Sigmoid colon (tissue), 7 donors: ENCODE data around the gene NPAS2. TPM values are rescaled to one million over a fixed set of nuclear protein-coding genes. Genes with fewer than 3 reads are reported as not detected.

Experiments
- DNase-seq: peaks from one replicate; pipeline ENCODE4 v3.0.0-alpha.2; 2019
- H3K27ac ChIP-seq, 4 donors: fragments of 200-600 bp; sonication (generic); one replicate each; pipeline ENCODE4 v1.5.1; 2016 to 2019; ENCODE audit warnings: mild to moderate bottlenecking in 1 of 4
- H3K27me3 ChIP-seq, 3 donors: fragments of 200-600 bp; sonication (generic); one replicate each; pipeline ENCODE4 v1.5.1; 2019; ENCODE audit warnings: mild to moderate bottlenecking in 1 of 3
- H3K36me3 ChIP-seq, 4 donors: fragments of 200-600 bp; sonication (generic); one replicate each; pipeline ENCODE4 v1.5.1; 2016 to 2019
- H3K4me1 ChIP-seq, 4 donors: fragments of 200-600 bp; sonication (generic); one replicate each; pipeline ENCODE4 v1.5.1; 2017 to 2019
- H3K4me3 ChIP-seq, 4 donors: fragments of 200-600 bp; sonication (generic); one replicate each; pipeline ENCODE4 v1.5.1; 2017 to 2019; ENCODE audit warnings: mild to moderate bottlenecking in 2 of 4, moderate library complexity in 1 of 4
- H3K9me3 ChIP-seq, 4 donors: fragments of 200-600 bp in 3 of 4; sonication (generic) in 3 of 4; one replicate each; pipeline versions ENCODE4 v1.5.1 to v1.6.1; 2013 to 2019
- CTCF ChIP-seq, 4 experiments: fragments of 450-650 bp in 3 of 4; fragments of 200-600 bp in 1 of 4; IDR thresholded peaks; one replicate each; pipeline ENCODE4 v1.5.1; 2016 to 2019; ENCODE audit warnings: antibody characterized with exemption in 4 of 4, mild to moderate bottlenecking in 3 of 4, moderate library complexity in 2 of 4
- EP300 ChIP-seq, 4 donors: sonication (generic); formaldehyde crosslinking; IDR thresholded peaks; one replicate each; pipeline ENCODE4 v1.6.1; 2017; ENCODE audit warnings: antibody characterized with exemption in 4 of 4
- POLR2A ChIP-seq, 2 donors: fragments of 450-650 bp; IDR thresholded peaks; one replicate each; pipeline ENCODE4 v1.6.1; 2016; ENCODE audit warnings: antibody characterized with exemption in 2 of 2, mild to moderate bottlenecking in 2 of 2, moderate library complexity in 2 of 2
- POLR2AphosphoS5 ChIP-seq, 4 donors: sonication (generic); formaldehyde crosslinking; IDR thresholded peaks; one replicate each; pipeline ENCODE4 v1.6.1; 2017; ENCODE audit warnings: antibody characterized with exemption in 4 of 4
- WGBS, 2 donors: extraction: QIAGEN DNeasy Blood & Tissue Kit; methylation state at CpG; one replicate each; pipeline ENCODE4 v1.1.7; 2013; 5-methylcytosine and 5-hydroxymethylcytosine counted together
- intact Hi-C: fragments of 100-400 bp; cut with DNase I; formaldehyde crosslinking; loops from one replicate; pipeline ENCODE4 v1.15.1; 2023
- polyA plus RNA-seq, 3 donors: library from polyadenylated mRNA; stranded (reverse); fragments of 200-250 nt; gene quantifications; one replicate each; pipeline ENCODE4 v1.2.3, GENCODE V29; 2013
- total RNA-seq, 4 donors: library from RNA; depleted of rRNA; stranded (reverse); fragments of >200 nt; gene quantifications; one replicate each; pipeline ENCODE4 v1.1.0, GENCODE V29; 2016
- donor health status: healthy with polysubstance abuse.
- donor health status: Bipolar disorder and iron deficiency.
- donor health status: healthy.

Gene NPAS2
- total and polyA plus RNA-seq, 7 donors = 14.2 to 53.9 (median 23.2) TPM

GRCh38 chr2:100982431-100982861 lies 162.5 kb downstream of the NPAS2 start:
- no peaks in the 10 kb centered on the region for H3K9me3 ChIP-seq
- no peaks in the 10 kb centered on the region for H3K27me3 ChIP-seq
- no peak overlapping the region for H3K4me3 ChIP-seq
- DNase-seq = peak; percentile 53
- intact Hi-C loops = no loop called here
- peaks cover 0 to 17% (median 8%) of the 10 kb centered on the region in 4 donors for H3K36me3 ChIP-seq
- H3K4me1 ChIP-seq = peaks cover 0 to 18% (median 14%) of the 10 kb centered on the region in 4 donors
- TF ChIP-seq POLR2AphosphoS5 (IDR thresholded peaks at IDR 0.05) (no peak), EP300 (IDR thresholded peaks at IDR 0.05) (no peak), CTCF (IDR thresholded peaks at IDR 0.05) (no peak), POLR2A (IDR thresholded peaks at IDR 0.05) (no peak)
- H3K27ac ChIP-seq = no peak overlapping the region
- 78 to 81% methylated on average over 8 of the region's 8 CpGs for WGBS, 2 donors

GRCh38 chr2:100983201-100983600 lies 163.3 kb downstream of the NPAS2 start:
- H3K27me3 ChIP-seq = no peaks in the 10 kb centered on the region
- peaks cover 0 to 11% (median 8%) of the 10 kb centered on the region in 4 donors for H3K4me1 ChIP-seq
- WGBS, 2 donors = 88 to 92% methylated on average over 12 of the region's 12 CpGs
- TF ChIP-seq EP300 (IDR thresholded peaks at IDR 0.05) (no peak), POLR2A (IDR thresholded peaks at IDR 0.05) (no peak), CTCF (IDR thresholded peaks at IDR 0.05) (no peak), POLR2AphosphoS5 (IDR thresholded peaks at IDR 0.05) (no peak)
- H3K36me3 ChIP-seq = peaks cover 0 to 24% (median 8%) of the 10 kb centered on the region in 4 donors
- H3K27ac ChIP-seq = peak overlapping the region in 3 of 4 donors; percentile 29 to 44 (median 31)
- DNase-seq = peak; percentile 55
- H3K9me3 ChIP-seq = no peaks in the 10 kb centered on the region
- H3K4me3 ChIP-seq = no peak overlapping the region
- intact Hi-C loops = no loop called here

- Histone ChIP-seq H3K4me1 (peaks cover 0 to 5% (median 4%) of the 10 kb centered on the region in 4 donors), H3K36me3 (peaks cover 0 to 26% (median 8%) of the 10 kb centered on the region in 4 donors), H3K27ac (peak overlapping the region in 3 of 4 donors; percentile 29 to 44 (median 31)), H3K4me3 (no peak overlapping the region), H3K27me3 (no peaks in the 10 kb centered on the region), H3K9me3 (no peaks in the 10 kb centered on the region)
- no peak for TF ChIP-seq EP300 (IDR thresholded peaks at IDR 0.05)
- no peak for TF ChIP-seq POLR2AphosphoS5 (IDR thresholded peaks at IDR 0.05)
- no peak for TF ChIP-seq POLR2A (IDR thresholded peaks at IDR 0.05)
- TF ChIP-seq CTCF (IDR thresholded peaks at IDR 0.05) = no peak
- intact Hi-C loops = loop anchor here (1.0 to 2.0 kb wide), 2 partner anchors 253 to 373 kb away; no protein-coding TSS in a partner anchor
- WGBS, 2 donors = 79 to 84% methylated on average over 11 of the region's 11 CpGs
- peak; percentile 50 for DNase-seq
Measured at GRCh38 chr2:100983684-100984310, 163.9 kb downstream of the NPAS2 start.

GRCh38 chr2:100984892-100985307 lies 165.0 kb downstream of the NPAS2 start:
- TF ChIP-seq CTCF (IDR thresholded peaks at IDR 0.05) (peak; percentile 86 to 97 (median 88)), EP300 (IDR thresholded peaks at IDR 0.05) (no peak), POLR2A (IDR thresholded peaks at IDR 0.05) (no peak), POLR2AphosphoS5 (IDR thresholded peaks at IDR 0.05) (peak in 1 of 4 donors; percentile 9)
- intact Hi-C loops = loop anchor here (1.0 to 2.0 kb wide), 2 partner anchors 254 to 375 kb away; no protein-coding TSS in a partner anchor
- WGBS, 2 donors = 29 to 32% methylated on average over 7 of the region's 7 CpGs

More at GRCh38 chr2:100984892-100985307, 165.0 kb downstream of the NPAS2 start:
- H3K4me1 ChIP-seq = no peaks in the 10 kb centered on the region
- peak; percentile 86 for DNase-seq
- no peaks in the 10 kb centered on the region for H3K27me3 ChIP-seq
- H3K36me3 ChIP-seq = peaks cover 0 to 26% (median 8%) of the 10 kb centered on the region in 4 donors
- no peak overlapping the region for H3K27ac ChIP-seq
- no peaks in the 10 kb centered on the region for H3K9me3 ChIP-seq
- no peak overlapping the region for H3K4me3 ChIP-seq
